Body of pancreas (tissue), 4 donors: ENCODE results near the gene YJU2. TPM values are rescaled to one million over a fixed set of nuclear protein-coding genes. Genes with fewer than 3 reads are reported as not detected.
"Not testable (repeated sequence)": the region's sequence is repeated elsewhere in the genome, so short reads cannot be mapped to it uniquely, and the experiment has no call there.

Source experiments
- ATAC-seq: fragments of 150-250 bp; one replicate; pipeline ENCODE4 v1.9.1; 2016
- DNase-seq, 4 donors: peaks; one replicate each; pipeline ENCODE4 v3.0.0-alpha.2; 2019
- H3K27ac ChIP-seq, 4 donors: fragments of 200-600 bp; sonication (generic); 1 replicate in 3 of 4; 2 replicates in 1 of 4; pipeline versions ENCODE4 v1.5.1 to v1.6.1; 2016 to 2019; ENCODE audit warnings: mild to moderate bottlenecking in 1 of 4, mixed read lengths in 1 of 4, moderate library complexity in 1 of 4
- H3K27me3 ChIP-seq, 2 donors: fragments of 200-600 bp; sonication (generic); one replicate each; pipeline ENCODE4 v1.6.0; 2016; ENCODE audit warnings: mild to moderate bottlenecking in 1 of 2
- H3K36me3 ChIP-seq, 2 donors: fragments of 200-600 bp; sonication (generic); replicated peaks in 1 of 2; 2 replicates each; pipeline ENCODE4 v1.5.1; 2016; ENCODE audit warnings: low read depth in 2 of 2; ENCODE audit not compliant: insufficient read depth in 1 of 2
- H3K4me1 ChIP-seq: fragments of 200-600 bp; sonication (generic); one replicate; pipeline ENCODE4 v1.6.0; 2016
- H3K4me3 ChIP-seq, 2 donors: fragments of 200-600 bp; sonication (generic); 1 replicate in 1 of 2; 2 replicates in 1 of 2; pipeline ENCODE4 v1.5.1; 2016 to 2019
- H3K9me3 ChIP-seq, 3 donors: fragments of 200-600 bp; sonication (generic); 1 replicate in 2 of 3; 2 replicates in 1 of 3; pipeline ENCODE4 v1.5.1; 2016
- CTCF ChIP-seq, 7 experiments: fragments of 450-650 bp in 4 of 7; fragments of 200-600 bp in 3 of 7; sonication (generic) in 3 of 7; IDR thresholded peaks; one replicate each; pipeline ENCODE4 v1.5.1; 2016 to 2019; ENCODE audit warnings: antibody characterized with exemption in 7 of 7
- POLR2A ChIP-seq, 3 donors: fragments of 450-650 bp; IDR thresholded peaks; one replicate each; pipeline ENCODE4 v1.6.1; 2016; ENCODE audit warnings: antibody characterized with exemption in 3 of 3, mild to moderate bottlenecking in 2 of 3
- WGBS, 2 donors: methylation state at CpG; one replicate each; pipeline ENCODE4 v1.1.5; 2017; 5-methylcytosine and 5-hydroxymethylcytosine counted together
- intact Hi-C: fragments of 100-400 bp; cut with DNase I; formaldehyde crosslinking; loops from one replicate; pipeline ENCODE4 v1.15.1; 2023
- total RNA-seq, 2 donors: library from RNA; depleted of rRNA; stranded (reverse); fragments of >200 nt; gene quantifications; one replicate each; pipeline ENCODE4 v1.1.0, GENCODE V29; 2016

The YJU2 gene
- total RNA-seq, 2 donors from 2014 or later = 15.5 to 20.2 TPM

DNA sequence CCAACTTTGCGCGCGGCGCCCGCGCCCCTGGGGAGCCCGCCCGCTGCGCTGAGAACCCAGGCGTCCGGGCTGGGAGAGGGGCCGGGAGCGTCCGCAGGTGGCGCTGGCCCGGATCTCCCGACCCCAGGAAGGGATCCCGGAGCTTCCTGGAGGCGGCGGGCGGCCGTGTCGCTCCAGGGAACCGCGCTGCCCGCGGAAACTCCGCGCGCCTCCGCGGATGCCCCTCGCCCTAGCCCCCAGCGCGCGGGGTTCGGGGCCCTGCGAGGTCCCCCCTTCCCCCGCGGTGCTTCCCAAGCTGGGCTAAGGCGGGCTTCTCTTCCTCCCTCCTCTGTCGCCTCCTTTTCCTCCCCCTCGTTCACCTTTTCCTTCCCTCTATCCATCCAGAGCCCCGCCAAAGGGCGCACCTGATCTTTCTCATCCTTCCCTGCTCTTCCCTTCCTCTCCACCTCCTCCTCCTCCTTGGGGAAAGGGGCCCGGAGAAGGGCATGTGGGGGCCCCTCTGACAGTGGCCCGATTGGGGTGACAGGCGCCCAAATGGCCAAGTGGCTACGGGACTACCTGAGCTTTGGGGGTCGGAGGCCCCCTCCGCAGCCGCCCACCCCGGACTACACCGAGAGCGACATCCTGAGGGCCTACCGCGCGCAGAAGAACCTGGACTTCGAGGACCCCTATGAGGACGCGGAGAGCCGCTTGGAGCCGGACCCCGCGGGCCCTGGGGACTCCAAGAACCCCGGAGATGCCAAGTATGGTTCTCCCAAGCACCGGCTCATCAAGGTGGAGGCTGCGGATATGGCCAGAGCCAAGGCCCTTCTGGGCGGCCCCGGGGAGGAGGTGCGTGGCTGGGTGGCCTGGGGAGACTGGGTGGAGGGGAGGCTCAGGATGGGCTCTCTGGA lies 32.9 kb downstream of the YJU2 start:
- no peak overlapping the region for H3K4me3 ChIP-seq
- 3 to 7% methylated on average over 18 to 56 of the region's 71 CpGs for WGBS, 2 donors
- no peak for DNase-seq
- peaks cover 12% of the 10 kb centered on the region for H3K4me1 ChIP-seq
- intact Hi-C loops = no loop called here
- no peak for TF ChIP-seq POLR2A (IDR thresholded peaks at IDR 0.05)
- TF ChIP-seq CTCF (IDR thresholded peaks at IDR 0.05) = no peak
- no peaks in the 10 kb centered on the region for H3K36me3 ChIP-seq
- H3K27me3 ChIP-seq = peaks cover 0 to 12% of the 10 kb centered on the region in 2 donors
- no peak for ATAC-seq
- no peak overlapping the region for H3K27ac ChIP-seq
- H3K9me3 ChIP-seq = no peaks in the 10 kb centered on the region

- Histone ChIP-seq H3K27ac (no peak overlapping the region), H3K4me1 (peaks cover 5% of the 10 kb centered on the region), H3K36me3 (no peaks in the 10 kb centered on the region), H3K4me3 (no peak overlapping the region), H3K9me3 (no peaks in the 10 kb centered on the region), H3K27me3 (peaks cover 0 to 10% of the 10 kb centered on the region in 2 donors)
- DNase-seq (peak in 1 of 4 donors; percentile 30), ATAC-seq (no peak)
- no peak for TF ChIP-seq CTCF (IDR thresholded peaks at IDR 0.05)
- no peak for TF ChIP-seq POLR2A (IDR thresholded peaks at IDR 0.05)
- WGBS, 2 donors = 33 to 38% methylated on average over 16 to 20 of the region's 20 CpGs
- intact Hi-C loops = no loop called here
These were observed 37.5 kb downstream of the YJU2 start for GRCh38 chr19:4284176-4284958.

- no peak overlapping the region for H3K27ac ChIP-seq
- H3K36me3 ChIP-seq = no peaks in the 10 kb centered on the region
- DNase-seq (no peak), ATAC-seq (no peak)
- H3K4me3 ChIP-seq = no peak overlapping the region
- intact Hi-C loops = no loop called here
- H3K9me3 ChIP-seq = no peaks in the 10 kb centered on the region
- no peak for TF ChIP-seq POLR2A (IDR thresholded peaks at IDR 0.05)
- TF ChIP-seq CTCF (IDR thresholded peaks at IDR 0.05) = no peak
- H3K4me1 ChIP-seq = no peaks in the 10 kb centered on the region
- H3K27me3 ChIP-seq = peaks cover 0 to 4% of the 10 kb centered on the region in 2 donors
- WGBS, 2 donors = 64 to 68% methylated on average over 4 to 6 of the region's 6 CpGs
These were observed 38.1 kb downstream of the YJU2 start for GRCh38 chr19:4284974-4285373.

GRCh38 chr19:4286141-4286540 lies 39.3 kb downstream of the YJU2 start:
- H3K27ac ChIP-seq, H3K9me3 ChIP-seq, H3K4me3 ChIP-seq, intact Hi-C loops, H3K27me3 ChIP-seq, H3K4me1 ChIP-seq, ATAC-seq, H3K36me3 ChIP-seq, DNase-seq: not testable (repeated sequence)
- 71 to 85% methylated on average over 4 of the region's 4 CpGs for WGBS, 2 donors

DNA sequence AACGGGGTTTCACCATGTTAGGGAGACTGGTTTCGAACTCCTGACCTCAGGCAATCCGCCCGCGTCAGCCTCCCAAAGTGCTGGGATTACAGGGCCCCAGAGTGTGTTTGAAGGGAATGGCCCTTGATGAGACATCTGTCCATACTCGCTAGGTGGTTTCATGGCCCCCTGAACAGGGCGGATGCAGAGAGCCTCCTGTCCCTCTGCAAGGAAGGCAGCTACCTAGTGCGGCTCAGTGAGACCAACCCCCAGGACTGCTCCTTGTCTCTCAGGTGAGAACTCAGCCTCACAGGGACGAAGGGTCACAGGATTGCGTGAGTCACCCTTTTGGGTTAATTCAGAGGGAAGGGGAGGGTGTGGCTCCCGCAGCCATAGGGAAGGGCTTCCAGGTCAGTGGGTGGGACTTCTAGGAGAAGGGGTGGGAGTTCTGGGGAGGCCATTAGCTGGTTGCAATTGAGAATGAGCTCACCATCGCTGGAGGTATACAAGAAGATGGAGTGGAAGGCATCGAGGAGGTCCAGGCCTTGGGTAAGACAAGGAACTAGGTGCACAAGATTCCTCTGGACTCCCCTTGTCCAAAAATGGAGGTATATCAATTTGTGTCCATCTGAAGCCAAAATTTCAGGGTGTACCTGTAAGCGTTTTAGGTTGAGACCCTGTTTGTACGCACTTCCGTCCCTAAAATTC lies 41.4 kb downstream of the YJU2 start:
- ATAC-seq (no peak), DNase-seq (no peak)
- H3K4me3 ChIP-seq = no peak overlapping the region
- WGBS, 2 donors = 73 to 78% methylated on average over 14 to 16 of the region's 16 CpGs
- no peak overlapping the region for H3K27ac ChIP-seq
- H3K36me3 ChIP-seq = no peaks in the 10 kb centered on the region
- TF ChIP-seq POLR2A (IDR thresholded peaks at IDR 0.05) = no peak
- TF ChIP-seq CTCF (IDR thresholded peaks at IDR 0.05) = no peak
- no peaks in the 10 kb centered on the region for H3K27me3 ChIP-seq
- no peaks in the 10 kb centered on the region for H3K4me1 ChIP-seq
- H3K9me3 ChIP-seq = no peaks in the 10 kb centered on the region
- intact Hi-C loops = no loop called here
